Measurements from ENCODE around the gene SLC35D3. TPM values are rescaled to one million over a fixed set of nuclear protein-coding genes. Genes with fewer than 3 reads are reported as not detected.
"Not testable (repeated sequence)": the region's sequence is repeated elsewhere in the genome, so short reads cannot be mapped to it uniquely, and the experiment has no call there.

Gene SLC35D3, protein sequence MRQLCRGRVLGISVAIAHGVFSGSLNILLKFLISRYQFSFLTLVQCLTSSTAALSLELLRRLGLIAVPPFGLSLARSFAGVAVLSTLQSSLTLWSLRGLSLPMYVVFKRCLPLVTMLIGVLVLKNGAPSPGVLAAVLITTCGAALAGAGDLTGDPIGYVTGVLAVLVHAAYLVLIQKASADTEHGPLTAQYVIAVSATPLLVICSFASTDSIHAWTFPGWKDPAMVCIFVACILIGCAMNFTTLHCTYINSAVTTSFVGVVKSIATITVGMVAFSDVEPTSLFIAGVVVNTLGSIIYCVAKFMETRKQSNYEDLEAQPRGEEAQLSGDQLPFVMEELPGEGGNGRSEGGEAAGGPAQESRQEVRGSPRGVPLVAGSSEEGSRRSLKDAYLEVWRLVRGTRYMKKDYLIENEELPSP
- not detected for total RNA-seq

DNA sequence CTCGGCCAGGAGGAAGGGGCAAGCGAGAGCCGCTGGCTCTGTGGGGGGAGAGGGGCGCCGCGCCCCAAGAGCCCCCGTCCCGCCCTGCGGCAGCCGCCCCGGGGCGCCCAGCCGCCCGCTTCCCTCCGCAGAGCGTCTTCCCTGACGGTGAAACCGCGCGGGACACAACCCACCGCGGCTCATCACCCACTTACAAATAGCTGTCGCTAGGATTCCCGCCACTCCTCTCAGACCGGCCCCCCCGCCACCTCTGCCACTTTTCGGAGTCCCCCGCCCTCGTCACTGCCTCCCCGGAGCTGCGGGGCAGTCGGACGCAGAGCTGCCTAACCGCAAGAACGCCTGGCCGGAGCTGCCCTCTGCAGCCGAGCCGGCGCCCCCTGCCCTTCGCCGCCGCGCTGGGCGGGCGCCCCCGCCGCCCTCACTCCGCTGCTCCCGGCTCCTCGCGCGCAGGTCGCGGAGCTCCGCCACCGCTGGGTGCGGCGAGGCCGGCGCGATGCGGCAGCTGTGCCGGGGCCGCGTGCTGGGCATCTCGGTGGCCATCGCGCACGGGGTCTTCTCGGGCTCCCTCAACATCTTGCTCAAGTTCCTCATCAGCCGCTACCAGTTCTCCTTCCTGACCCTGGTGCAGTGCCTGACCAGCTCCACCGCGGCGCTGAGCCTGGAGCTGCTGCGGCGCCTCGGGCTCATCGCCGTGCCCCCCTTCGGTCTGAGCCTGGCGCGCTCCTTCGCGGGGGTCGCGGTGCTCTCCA lies at the start of gene SLC35D3:
SLC35D3 (plus strand) TSS at position 366 of the 749 bp plus-strand sequence; CDS start at position 494, 128 bp downstream.
- Histone ChIP-seq H3K27me3 (peaks cover 2 to 71% of the 10 kb centered on the region in 2 donors), H3K9me3 (no peaks in the 10 kb centered on the region), H3K4me3 (peak within 1 kb of the TSS; percentile 20 to 52 (median 45)), H3K27ac (no peak within 1 kb of the TSS), H3K4me1 (peaks cover 0 to 38% (median 31%) of the 10 kb centered on the region in 4 donors), H3K36me3 (peaks cover 0 to under 1% (median 0%) of the 10 kb centered on the region in 3 donors)
- no peak for TF ChIP-seq EP300 (IDR thresholded peaks at IDR 0.05)
- DNase-seq (ENCODE audit: low spot score in 2 of 2): no peak
- 1 to 3% methylated on average over 30 to 32 of the region's 86 CpGs for WGBS, 2 donors

DNA sequence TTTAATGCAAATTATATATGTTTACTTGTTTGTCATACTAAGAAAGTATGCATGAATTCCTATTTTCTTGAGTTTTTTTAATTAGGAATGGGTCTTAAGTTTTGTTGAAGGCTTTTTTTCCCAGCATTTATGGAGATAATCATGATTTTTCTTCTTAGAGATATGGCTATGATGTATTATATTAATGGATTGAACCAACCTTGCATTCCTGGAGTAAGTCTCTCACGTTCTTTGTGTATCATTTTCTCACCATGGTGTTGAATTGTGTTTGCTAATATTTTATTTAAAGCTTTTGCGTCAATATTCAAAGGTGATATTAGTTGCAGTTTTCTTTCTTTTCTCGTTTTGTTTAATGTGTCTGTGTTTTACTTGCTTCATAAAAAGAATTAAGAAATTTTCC lies 48.4 kb upstream of the SLC35D3 start:
- H3K36me3 ChIP-seq: peaks cover 0 to 63% (median 0%) of the 10 kb centered on the region in 3 donors
- no peak for TF ChIP-seq EP300 (IDR thresholded peaks at IDR 0.05)
- TF ChIP-seq POLR2A (IDR thresholded peaks at IDR 0.05): no peak
- TF ChIP-seq, protein P1, sequence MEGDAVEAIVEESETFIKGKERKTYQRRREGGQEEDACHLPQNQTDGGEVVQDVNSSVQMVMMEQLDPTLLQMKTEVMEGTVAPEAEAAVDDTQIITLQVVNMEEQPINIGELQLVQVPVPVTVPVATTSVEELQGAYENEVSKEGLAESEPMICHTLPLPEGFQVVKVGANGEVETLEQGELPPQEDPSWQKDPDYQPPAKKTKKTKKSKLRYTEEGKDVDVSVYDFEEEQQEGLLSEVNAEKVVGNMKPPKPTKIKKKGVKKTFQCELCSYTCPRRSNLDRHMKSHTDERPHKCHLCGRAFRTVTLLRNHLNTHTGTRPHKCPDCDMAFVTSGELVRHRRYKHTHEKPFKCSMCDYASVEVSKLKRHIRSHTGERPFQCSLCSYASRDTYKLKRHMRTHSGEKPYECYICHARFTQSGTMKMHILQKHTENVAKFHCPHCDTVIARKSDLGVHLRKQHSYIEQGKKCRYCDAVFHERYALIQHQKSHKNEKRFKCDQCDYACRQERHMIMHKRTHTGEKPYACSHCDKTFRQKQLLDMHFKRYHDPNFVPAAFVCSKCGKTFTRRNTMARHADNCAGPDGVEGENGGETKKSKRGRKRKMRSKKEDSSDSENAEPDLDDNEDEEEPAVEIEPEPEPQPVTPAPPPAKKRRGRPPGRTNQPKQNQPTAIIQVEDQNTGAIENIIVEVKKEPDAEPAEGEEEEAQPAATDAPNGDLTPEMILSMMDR (IDR thresholded peaks at IDR 0.05): no peak
- 65 to 94% methylated on average over 3 of the region's 3 CpGs for WGBS, 2 donors
- H3K27ac ChIP-seq: no peak overlapping the region
- no peaks in the 10 kb centered on the region for H3K27me3 ChIP-seq
- H3K4me3 ChIP-seq: no peak overlapping the region
- no peaks in the 10 kb centered on the region for H3K4me1 ChIP-seq
- peaks cover 0 to 48% (median 7%) of the 10 kb centered on the region in 4 donors for H3K9me3 ChIP-seq
- no peak for DNase-seq (ENCODE audit: low spot score in 2 of 2)

DNA sequence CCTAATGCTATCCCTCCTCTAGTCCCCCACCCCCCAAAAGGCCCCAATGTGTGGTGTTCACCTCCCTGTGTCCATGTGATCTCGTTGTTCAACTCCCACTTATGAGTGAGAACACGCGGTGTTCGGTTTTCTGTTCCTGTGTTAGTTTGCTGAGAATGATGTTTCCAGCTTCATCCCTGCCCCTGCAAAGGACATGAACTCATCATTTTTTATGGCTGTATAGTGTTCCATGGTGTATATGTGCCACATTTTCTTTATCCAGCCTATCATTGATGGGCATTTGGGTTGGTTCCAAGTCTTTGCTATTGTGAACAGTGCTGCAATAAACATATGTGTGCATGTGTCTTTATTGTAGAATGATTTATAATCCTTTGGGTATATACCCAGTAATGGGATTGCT lies 45.6 kb upstream of the SLC35D3 start:
- Histone ChIP-seq H3K36me3 (peaks cover 0 to 44% (median 0%) of the 10 kb centered on the region in 3 donors), H3K9me3 (peaks cover 0 to 48% (median 7%) of the 10 kb centered on the region in 4 donors)
- H3K27me3 ChIP-seq; DNase-seq (ENCODE audit: low spot score in 2 of 2); H3K4me3 ChIP-seq; H3K27ac ChIP-seq; H3K4me1 ChIP-seq: not testable (repeated sequence)
- 97 to 98% methylated on average over 4 of the region's 4 CpGs for WGBS, 2 donors

DNA sequence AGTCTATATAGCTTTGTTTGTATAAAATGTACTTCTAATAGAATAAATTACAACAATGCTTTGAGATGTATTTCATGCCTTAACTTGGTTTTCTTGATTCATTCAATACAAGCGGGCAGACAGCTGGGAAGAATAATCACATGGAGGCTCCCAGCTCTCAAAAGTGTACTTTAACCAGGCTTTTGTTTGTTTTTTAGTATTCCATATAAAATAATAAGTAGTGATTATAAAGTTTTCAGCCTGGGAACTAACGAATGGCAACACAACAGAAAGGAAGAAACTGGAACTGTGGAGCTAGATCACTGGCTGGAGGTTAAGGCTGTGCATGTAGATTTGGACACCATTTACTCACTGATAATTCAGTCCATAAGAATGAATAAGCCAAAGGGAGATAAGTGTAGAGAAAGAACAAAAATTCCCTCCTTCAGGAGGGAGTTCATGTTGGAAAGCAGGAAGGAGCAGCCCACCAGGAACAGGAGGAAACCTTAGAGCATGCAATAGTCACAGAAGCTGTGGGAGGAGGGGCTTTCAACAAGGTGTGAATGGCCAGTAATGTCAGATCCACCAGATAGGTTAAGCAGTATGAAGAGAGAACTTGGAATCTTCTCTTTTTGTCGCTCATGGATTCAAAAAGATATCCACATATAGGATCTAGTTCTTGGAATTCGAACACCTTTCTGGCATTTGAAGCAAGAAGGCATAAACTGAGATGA lies 41.2 kb upstream of the SLC35D3 start:
- Histone ChIP-seq H3K27me3 (no peaks in the 10 kb centered on the region), H3K9me3 (peaks cover 0 to 14% (median 0%) of the 10 kb centered on the region in 4 donors), H3K4me3 (no peak overlapping the region), H3K4me1 (no peaks in the 10 kb centered on the region), H3K27ac (no peak overlapping the region), H3K36me3 (peaks cover 0 to 6% (median 0%) of the 10 kb centered on the region in 3 donors)
- TF ChIP-seq EP300 (IDR thresholded peaks at IDR 0.05) (no peak), POLR2A (IDR thresholded peaks at IDR 0.05) (no peak)
- TF ChIP-seq, protein P1 (IDR thresholded peaks at IDR 0.05): no peak
- WGBS, 2 donors: 69 to 93% methylated on average over 4 of the region's 4 CpGs
- no peak for DNase-seq (ENCODE audit: low spot score in 2 of 2)

DNA sequence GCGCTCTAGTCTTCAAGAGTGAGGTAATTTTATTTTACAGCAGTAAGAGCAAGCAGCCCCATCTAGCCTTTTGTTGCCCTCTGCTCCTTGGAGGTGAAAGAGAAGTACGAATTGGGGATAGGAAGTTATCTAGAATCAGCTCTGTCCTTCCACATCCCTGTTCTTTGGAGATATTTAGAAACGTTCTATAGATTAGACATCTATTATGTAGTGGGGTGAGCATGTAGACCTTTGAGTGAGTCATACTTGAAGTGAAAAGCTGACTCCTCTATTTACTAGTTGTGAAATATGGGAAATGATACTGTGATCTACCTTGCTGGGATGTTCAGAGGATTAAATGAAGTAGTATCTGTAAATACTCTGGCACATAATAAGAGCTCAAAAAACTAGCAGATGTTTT lies 36.0 kb upstream of the SLC35D3 start:
- no peak for TF ChIP-seq POLR2A (IDR thresholded peaks at IDR 0.05)
- TF ChIP-seq, protein P1 (IDR thresholded peaks at IDR 0.05): no peak
- WGBS, 2 donors: 83 to 84% methylated on average over 3 of the region's 3 CpGs
- Histone ChIP-seq H3K4me1 (peaks cover 0 to 4% (median 0%) of the 10 kb centered on the region in 4 donors), H3K27ac (no peak overlapping the region), H3K9me3 (no peaks in the 10 kb centered on the region), H3K27me3 (no peaks in the 10 kb centered on the region), H3K36me3 (peaks cover 0 to 5% (median 0%) of the 10 kb centered on the region in 3 donors), H3K4me3 (no peak overlapping the region)
- no peak for DNase-seq (ENCODE audit: low spot score in 2 of 2)
